IMR-90 (cell line): ENCODE results near the gene VGF. TPM values are rescaled to one million over a fixed set of nuclear protein-coding genes. Genes with fewer than 3 reads are reported as not detected.

ENCODE experiments used
- ATAC-seq: fragments of 200-7000 bp; cut with Tn5 transposase; 2 replicates; pipeline ENCODE4 v1.9.1; 2020; ENCODE audit warnings: low read depth, mild to moderate bottlenecking, moderate library complexity
- BruUV-seq: library from RNA; stranded (reverse); fragments of 400-500 nt; replicated peaks from 2 replicates; lab custom pipeline; 2021; lab: Mats Ljungman, UMichigan
- CTCF ChIA-PET: fragments of 300-600 bp; formaldehyde crosslinking; extraction: SDS; loops from one replicate; lab custom pipeline; 2021; ENCODE audit warnings: antibody characterized with exemption; lab: Yijun Ruan, JAX
- POLR2A ChIA-PET: fragments of 300-600 bp; sonication (Branson Sonifier 250); formaldehyde crosslinking; loops from one replicate; lab custom pipeline; 2022; ENCODE audit warnings: antibody characterized with exemption; ENCODE audit not compliant: unreplicated experiment; lab: Charles Lee
- DNase-seq: peaks from one replicate; pipeline ENCODE4 v3.0.0; 2013
- H2AFZ ChIP-seq: replicated peaks from 2 replicates; pipeline ENCODE3; 2013; ENCODE audit warnings: low read length, mild to moderate bottlenecking; ENCODE audit not compliant: poor library complexity
- H2AK5ac ChIP-seq: 2 replicates; pipeline ENCODE4 v1.6.1; 2013; ENCODE audit warnings: low read depth, low read length, inconsistent platforms
- H2AK9ac ChIP-seq: replicated peaks from 2 replicates; pipeline ENCODE3; 2013; ENCODE audit warnings: mild to moderate bottlenecking, low read depth, low read length, moderate library complexity; ENCODE audit not compliant: poor library complexity
- H2BK120ac ChIP-seq: 2 replicates; pipeline ENCODE4 v1.6.1; 2013; ENCODE audit warnings: low read depth, low read length, inconsistent platforms
- H2BK15ac ChIP-seq: 3 replicates; pipeline ENCODE4 v1.6.1; 2013; ENCODE audit warnings: low read depth, low read length, inconsistent platforms
- H2BK20ac ChIP-seq: 2 replicates; pipeline ENCODE4 v1.6.1; 2013; ENCODE audit warnings: low read depth, mild to moderate bottlenecking, inconsistent platforms, low read length, moderate library complexity
- H2BK5ac ChIP-seq: 2 replicates; pipeline ENCODE4 v1.6.1; 2013; ENCODE audit warnings: mild to moderate bottlenecking, low read depth, low read length, inconsistent platforms; ENCODE audit not compliant: poor library complexity, severe bottlenecking
- H3K14ac ChIP-seq: replicated peaks from 2 replicates; pipeline ENCODE4 v1.6.1; 2013; ENCODE audit warnings: low read depth, low read length, inconsistent platforms
- H3K18ac ChIP-seq: 2 replicates; pipeline ENCODE4 v1.6.1; 2013; ENCODE audit warnings: low read depth, low read length, control low read depth
- H3K23ac ChIP-seq: 2 replicates; pipeline ENCODE4 v1.6.1; 2013; ENCODE audit warnings: low read depth, low read length, inconsistent platforms
- H3K27ac ChIP-seq: 2 replicates; pipeline ENCODE4 v1.5.1; 2013; ENCODE audit warnings: mild to moderate bottlenecking, control low read depth, low read length; ENCODE audit not compliant: insufficient read depth
- H3K27me3 ChIP-seq: 2 replicates; pipeline ENCODE4 v1.6.1; 2013; ENCODE audit warnings: low read length; ENCODE audit not compliant: control insufficient read depth, insufficient read depth
- H3K36me3 ChIP-seq: 2 replicates; pipeline ENCODE4 v1.6.1; 2013; ENCODE audit warnings: low read length, mixed read lengths; ENCODE audit not compliant: control insufficient read depth, insufficient read depth
- H3K4ac ChIP-seq: 2 replicates; pipeline ENCODE4 v1.6.1; 2013; ENCODE audit warnings: low read depth, low read length, inconsistent platforms
- H3K4me1 ChIP-seq: 2 replicates; pipeline ENCODE4 v1.6.1; 2013; ENCODE audit warnings: low read length, mixed read lengths; ENCODE audit not compliant: control insufficient read depth, insufficient read depth
- H3K4me2 ChIP-seq: 2 replicates; pipeline ENCODE4 v1.6.1; 2013; ENCODE audit warnings: low read depth, mild to moderate bottlenecking, control low read depth, low read length, moderate library complexity
- H3K4me3 ChIP-seq: 2 replicates; pipeline ENCODE4 v1.5.1; 2013; ENCODE audit warnings: low read depth, mild to moderate bottlenecking, control low read depth, low read length, moderate library complexity; ENCODE audit not compliant: insufficient read depth
- H3K56ac ChIP-seq: 2 replicates; pipeline ENCODE4 v1.6.1; 2013; ENCODE audit warnings: low read length, inconsistent platforms; ENCODE audit not compliant: insufficient read depth; ENCODE audit errors: extremely low read depth
- H3K79me1 ChIP-seq, 2 experiments: 2 replicates each; pipeline ENCODE4 v1.6.1; 2013; ENCODE audit warnings: low read length in 2 of 2, inconsistent platforms in 1 of 2, low read depth in 1 of 2
- H3K9ac ChIP-seq: 2 replicates; pipeline ENCODE4 v1.6.1; 2013; ENCODE audit warnings: low read depth, low read length, control low read depth
- H3K9me1 ChIP-seq: 2 replicates; pipeline ENCODE4 v1.6.1; 2013; ENCODE audit warnings: low read length, inconsistent platforms; ENCODE audit not compliant: insufficient read depth
- H3K9me3 ChIP-seq: 2 replicates; pipeline ENCODE4 v1.6.1; 2013; ENCODE audit warnings: low read length; ENCODE audit not compliant: control insufficient read depth, insufficient read depth
- H4K20me1 ChIP-seq: 2 replicates; pipeline ENCODE4 v1.6.1; 2013; ENCODE audit warnings: low read length, inconsistent platforms; ENCODE audit not compliant: insufficient read depth
- H4K5ac ChIP-seq: 2 replicates; pipeline ENCODE4 v1.6.1; 2013; ENCODE audit warnings: mild to moderate bottlenecking, low read depth, low read length, control low read depth
- H4K8ac ChIP-seq, 2 experiments: 2 replicates each; pipeline ENCODE4 v1.6.1; 2013; ENCODE audit warnings: low read depth in 2 of 2, low read length in 2 of 2, control low read depth in 1 of 2, inconsistent platforms in 1 of 2
- H4K91ac ChIP-seq: 2 replicates; pipeline ENCODE4 v1.6.1; 2013; ENCODE audit warnings: low read depth, low read length, inconsistent platforms; ENCODE audit not compliant: insufficient read depth
- BHLHE40 ChIP-seq: fragments of 150-350 bp; IDR thresholded peaks from 2 replicates; pipeline ENCODE4 v1.6.1; 2016; ENCODE audit warnings: mild to moderate bottlenecking, low read depth, low read length
- CEBPB ChIP-seq: IDR thresholded peaks from 2 replicates; pipeline ENCODE4 v1.6.1; 2012; ENCODE audit warnings: low read depth, low read length, improper control_type of control experiment
- CTCF ChIP-seq: conservative IDR thresholded peaks from 2 replicates; pipeline ENCODE4 v1.5.1; 2012; ENCODE audit warnings: mild to moderate bottlenecking, low read depth, low read length, improper control_type of control experiment
- FOS ChIP-seq: fragments of 150-350 bp; IDR thresholded peaks from 2 replicates; pipeline ENCODE4 v1.6.1; 2016; ENCODE audit warnings: low read depth, low read length
- MAFK ChIP-seq: IDR thresholded peaks from 2 replicates; pipeline ENCODE4 v1.6.1; 2012; ENCODE audit warnings: low read depth, low read length, improper control_type of control experiment
- MAZ ChIP-seq: IDR thresholded peaks from 2 replicates; pipeline ENCODE4 v1.6.1; 2012; ENCODE audit warnings: low read depth, mild to moderate bottlenecking, low read length, improper control_type of control experiment, moderate library complexity, borderline replicate concordance
- MXI1 ChIP-seq: IDR thresholded peaks from 2 replicates; pipeline ENCODE4 v1.6.1; 2012; ENCODE audit warnings: low read depth, mild to moderate bottlenecking, low read length, moderate library complexity, borderline replicate concordance
- NFE2L2 ChIP-seq: fragments of 150-350 bp; IDR thresholded peaks from 2 replicates; pipeline ENCODE4 v1.6.1; 2016; ENCODE audit warnings: low read depth, mild to moderate bottlenecking, low read length
- POLR2A ChIP-seq: IDR thresholded peaks from 2 replicates; pipeline ENCODE4 v1.6.1; 2012; ENCODE audit warnings: mild to moderate bottlenecking, low read depth, low read length
- RAD21 ChIP-seq: IDR thresholded peaks from 2 replicates; pipeline ENCODE4 v1.6.1; 2012; ENCODE audit warnings: low read length, improper control_type of control experiment
- RFX5 ChIP-seq: IDR thresholded peaks from 2 replicates; pipeline ENCODE4 v1.8.0; 2012; ENCODE audit warnings: low read depth, mild to moderate bottlenecking, low read length, moderate library complexity
- SMC3 ChIP-seq: fragments of 150-350 bp; IDR thresholded peaks from 2 replicates; pipeline ENCODE4 v1.6.1; 2016; ENCODE audit warnings: low read depth, mild to moderate bottlenecking, antibody characterized with exemption, low read length, moderate library complexity
- USF2 ChIP-seq: fragments of 150-350 bp; IDR thresholded peaks from 2 replicates; pipeline ENCODE4 v1.6.1; 2017; ENCODE audit warnings: mild to moderate bottlenecking, antibody characterized with exemption, low read length, low read depth
- WGBS, 2 experiments: methylation state at CpG; one replicate each; pipeline versions ENCODE4 v1.1.5 to v1.1.7; 2013; ENCODE audit warnings: missing lambda C conversion rate in 2 of 2; ENCODE audit not compliant: insufficient read length in 1 of 2; ENCODE audit errors: extremely low coverage in 2 of 2; 5-methylcytosine and 5-hydroxymethylcytosine counted together
- dilution Hi-C: fragments of 300-500 bp; cut with HindIII; formaldehyde crosslinking; loops from one replicate; pipeline ENCODE4 v1.14.3; 2018; ENCODE audit warnings: low sequenced_read_pairs; ENCODE audit not compliant: unreplicated experiment
- in situ Hi-C: fragments of 300-500 bp; cut with MboI; formaldehyde crosslinking; loops from 3 replicates; pipeline ENCODE4 v1.14.3; 2019; ENCODE audit warnings: low sequenced_read_pairs, inconsistent platforms, mixed read lengths
- intact Hi-C: fragments of 100-400 bp; cut with micrococcal nuclease; formaldehyde crosslinking; loops from 2 replicates; pipeline ENCODE4 v1.10.0; 2022
- polyA plus RNA-seq, 3 experiments: library from polyadenylated mRNA; depleted of rRNA; stranded (reverse); fragments of >200 nt; gene quantifications; 2 replicates each; pipeline ENCODE4 v1.2.3, GENCODE V29; 2012; ENCODE audit warnings: low replicate concordance in 1 of 3
- total RNA-seq: library from RNA; depleted of rRNA; stranded (reverse); fragments of >200 nt; gene quantifications from 2 replicates; pipeline ENCODE4 v1.2.3, GENCODE V29; 2012

VGF gene
- total and polyA plus RNA-seq, 2 of the 4 experiments (the other 2 are of a cell fraction): 0.18 to 0.50 TPM

- WGBS, 2 experiments: 76% methylated on average over 13 of the region's 21 CpGs; no CpG with 5 or more reads in 1 of the 2 experiments
- Histone ChIP-seq H3K27ac (no peak overlapping the region), H3K23ac (no peak overlapping the region), H4K5ac (no peak overlapping the region), H3K4me2 (no peak overlapping the region), H3K4ac (no peak overlapping the region), H4K20me1 (no peaks in the 10 kb centered on the region), H3K9ac (no peak overlapping the region), H3K9me1 (no peaks in the 10 kb centered on the region; the same call in 1 of the 2 replicates), H3K9me3 (0 out of 2 replicates have a peak, but pooled peaks cover 2% of the 10 kb centered on the region), H3K56ac (no peak overlapping the region), H3K18ac (no peak overlapping the region), H3K4me1 (no peaks in the 10 kb centered on the region), H4K8ac (no peak overlapping the region), H2AK9ac (no peak overlapping the region), H3K36me3 (no peaks in the 10 kb centered on the region), H3K14ac (no peak overlapping the region), H2AFZ (no peak overlapping the region), H3K79me1 (no peaks in the 10 kb centered on the region), H2BK20ac (no peak overlapping the region), H2BK5ac (no peak overlapping the region), H2BK15ac (no peak overlapping the region), H3K27me3 (peaks cover 39% of the 10 kb centered on the region), H3K4me3 (no peak overlapping the region), H2AK5ac (no peak overlapping the region), H4K91ac (no peak overlapping the region), H2BK120ac (no peak overlapping the region)
- no TSS peak for BruUV-seq
- DNase-seq: no peak
- ATAC-seq: no peak
- in situ Hi-C loops (no loop called here), intact Hi-C loops (no loop called here), dilution Hi-C loops (no loop called here)
- TF ChIP-seq CEBPB (no peak), POLR2A (no peak), SMC3 (no peak), FOS (no peak), NFE2L2 (no peak), MAFK (no peak), USF2 (no peak), RFX5 (no peak), MAZ (no peak), MXI1 (no peak), RAD21 (no peak), CTCF (no peak), BHLHE40 (no peak)
- POLR2A ChIA-PET: no interaction called here
- CTCF ChIA-PET: no interaction called here
These were observed 32.6 kb upstream of the VGF start for GRCh38 chr7:101197991-101198390.
